Renal pelvis (tissue), 4 donors: ENCODE data around the gene DEF6. TPM values are rescaled to one million over a fixed set of nuclear protein-coding genes. Genes with fewer than 3 reads are reported as not detected.
"Not testable (repeated sequence)": the region's sequence is repeated elsewhere in the genome, so short reads cannot be mapped to it uniquely, and the experiment has no call there.

Source experiments
- DNase-seq: peaks from one replicate; pipeline ENCODE4 v3.0.0-alpha.2; 2013
- polyA plus RNA-seq, 3 donors: library from polyadenylated mRNA; unstranded; fragments of 120-200 nt; gene quantifications; one replicate each; pipeline ENCODE4 v1.2.1, GENCODE V29; 2013; ENCODE audit not compliant: insufficient read length in 3 of 3

The DEF6 gene
- polyA plus RNA-seq, 3 donors: 4.5 to 5.7 (median 4.7) TPM

GRCh38 chr6:35278708-35279107 lies 18.9 kb upstream of the DEF6 start:
- no peak for DNase-seq

GRCh38 chr6:35280903-35281302 lies 16.7 kb upstream of the DEF6 start:
- DNase-seq: peak; percentile 50

GRCh38 chr6:35282472-35282871 lies 15.1 kb upstream of the DEF6 start:
- no peak for DNase-seq

GRCh38 chr6:35283361-35283760 lies 14.3 kb upstream of the DEF6 start:
- DNase-seq: no peak

GRCh38 chr6:35287671-35288396 lies 9.8 kb upstream of the DEF6 start:
- no peak for DNase-seq

- no peak for DNase-seq
These were observed 8.8 kb upstream of the DEF6 start for GRCh38 chr6:35288834-35289233.

- no peak for DNase-seq
These were observed 6.1 kb upstream of the DEF6 start for GRCh38 chr6:35291491-35291890.

- DNase-seq: no peak
These were observed 5.1 kb upstream of the DEF6 start for GRCh38 chr6:35292494-35292893.

GRCh38 chr6:35293681-35294080 lies 3.9 kb upstream of the DEF6 start:
- DNase-seq: no peak

GRCh38 chr6:35294308-35294945 lies 3.2 kb upstream of the DEF6 start:
- peak; percentile 20 for DNase-seq

GRCh38 chr6:35295036-35295435 lies 2.6 kb upstream of the DEF6 start:
- no peak for DNase-seq

GRCh38 chr6:35295521-35296315 lies 1.9 kb upstream of the DEF6 start:
- DNase-seq: no peak

- no peak for DNase-seq
These were observed 552 bp upstream of the DEF6 start for GRCh38 chr6:35296931-35297600.

- no peak for DNase-seq
These were observed 1.1 kb downstream of the DEF6 start for GRCh38 chr6:35298625-35299140.

- no peak for DNase-seq
These were observed 2.1 kb downstream of the DEF6 start for GRCh38 chr6:35299674-35300073.

- no peak for DNase-seq
These were observed 3.2 kb downstream of the DEF6 start for GRCh38 chr6:35300848-35301247.

- DNase-seq: no peak
These were observed 5.1 kb downstream of the DEF6 start for GRCh38 chr6:35302604-35303241.

GRCh38 chr6:35304299-35304698 lies 6.7 kb downstream of the DEF6 start:
- DNase-seq: no peak

GRCh38 chr6:35305117-35305516 lies 7.5 kb downstream of the DEF6 start:
- no peak for DNase-seq

GRCh38 chr6:35307138-35307537 lies 9.5 kb downstream of the DEF6 start:
- DNase-seq: not testable (repeated sequence)

GRCh38 chr6:35308543-35308942 lies 10.9 kb downstream of the DEF6 start:
- DNase-seq: not testable (repeated sequence)
